C4-2B (cell line): ENCODE results near the gene ABCA4.

Source experiments
- CTCF ChIP-seq: fragments of 450-650 bp; conservative IDR thresholded peaks from 2 replicates; pipeline ENCODE4 v1.5.1; 2017; ENCODE audit warnings: mild to moderate bottlenecking
- ZFX ChIP-seq: fragments of 450-650 bp; IDR thresholded peaks from 2 replicates; pipeline ENCODE4 v1.6.1; 2017

- TF ChIP-seq CTCF, result no peak
- no peak for TF ChIP-seq ZFX
These were observed 64.0 kb downstream of the ABCA4 start for GRCh38 chr1:94056996-94057395.
